HUES64 (cell line): ENCODE results near the gene CENPX.
A peak's percentile ranks its signal among the peaks of the same experiment; 100 is the strongest.

ENCODE experiments used
- H3K27ac ChIP-seq: 2 replicates; pipeline ENCODE4 v1.7.0; 2013; ENCODE audit warnings: low read depth, low read length, inconsistent platforms
- H3K27me3 ChIP-seq: 2 replicates; pipeline ENCODE4 v1.6.1; 2013; ENCODE audit warnings: mild to moderate bottlenecking, low read length; ENCODE audit not compliant: insufficient read depth
- H3K36me3 ChIP-seq: 2 replicates; pipeline ENCODE4 v1.6.1; 2013; ENCODE audit warnings: mild to moderate bottlenecking, low read length; ENCODE audit not compliant: insufficient read depth
- H3K4me1 ChIP-seq: 2 replicates; pipeline ENCODE4 v1.6.1; 2013; ENCODE audit warnings: mild to moderate bottlenecking, low read length, moderate library complexity; ENCODE audit not compliant: insufficient read depth
- H3K4me3 ChIP-seq: 2 replicates; pipeline ENCODE4 v1.5.1; 2013; ENCODE audit warnings: mild to moderate bottlenecking, low read length, moderate library complexity
- H3K9ac ChIP-seq: 2 replicates; pipeline ENCODE4 v1.6.1; 2013; ENCODE audit warnings: mild to moderate bottlenecking, low read depth, low read length
- H3K9me3 ChIP-seq: 2 replicates; pipeline ENCODE4 v1.6.1; 2013; ENCODE audit warnings: low read depth, low read length; ENCODE audit not compliant: insufficient read depth
- WGBS: fragments of 150-250, 120-280 bp; methylation state at CpG from one replicate; pipeline ENCODE4 v1.1.7; 2013; ENCODE audit warnings: missing lambda C conversion rate; 5-methylcytosine and 5-hydroxymethylcytosine counted together

CENPX gene

DNA sequence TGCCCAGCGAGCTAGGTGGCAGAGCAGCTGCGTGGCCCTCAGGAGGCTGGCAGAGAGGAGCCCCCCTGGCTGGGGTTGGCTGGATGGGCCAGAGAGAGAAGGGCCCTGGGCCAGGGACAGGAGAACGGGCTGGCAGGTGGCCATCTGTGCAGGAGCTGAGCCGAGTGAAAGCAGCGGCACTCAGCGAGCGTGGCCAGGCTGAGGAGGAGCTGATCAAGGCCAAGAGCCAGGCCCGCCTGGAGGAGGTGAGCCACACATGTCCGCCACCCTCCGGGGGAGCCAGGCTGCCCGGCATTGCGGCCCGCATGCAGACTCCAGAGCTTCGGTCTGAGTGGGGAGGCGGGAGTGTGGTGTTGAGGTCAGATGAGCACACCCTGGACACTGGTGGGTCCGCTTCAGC lies 6.7 kb upstream of the CENPX start:
- Histone ChIP-seq H3K9ac (no peak overlapping the region), H3K4me3 (no peak overlapping the region), H3K9me3 (no peaks in the 10 kb centered on the region), H3K27me3 (0 out of 2 replicates have a peak, but pooled peaks cover under 1% of the 10 kb centered on the region), H3K36me3 (no peaks in the 10 kb centered on the region), H3K27ac (no peak overlapping the region), H3K4me1 (0 out of 2 replicates have a peak, but pooled peaks cover 5% of the 10 kb centered on the region)
- 94% methylated on average over 16 of the region's 16 CpGs for WGBS

DNA sequence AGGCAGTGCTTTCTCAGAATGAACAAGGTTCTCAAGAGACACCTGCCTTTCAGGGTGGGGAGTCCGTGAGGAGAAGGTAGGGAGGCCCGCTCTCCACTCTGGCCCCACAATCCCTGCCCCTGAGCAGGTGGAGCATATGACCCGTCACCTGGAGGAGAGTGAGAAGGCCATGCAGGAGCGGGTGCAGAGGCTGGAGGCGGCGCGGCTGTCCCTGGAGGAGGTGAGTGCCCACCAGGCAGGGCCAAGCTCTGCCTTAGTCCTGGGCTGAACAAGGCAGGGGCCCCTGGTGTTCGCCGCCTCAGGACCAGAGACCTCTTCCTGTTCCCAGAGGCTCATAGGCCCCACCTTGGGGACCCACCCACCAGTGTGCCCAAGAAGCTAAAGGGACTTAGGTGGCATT lies 6.3 kb upstream of the CENPX start:
- H3K36me3 ChIP-seq = no peaks in the 10 kb centered on the region
- 94% methylated on average over 9 of the region's 9 CpGs for WGBS
- H3K4me3 ChIP-seq = no peak overlapping the region
- 0 out of 2 replicates have a peak, but pooled peaks cover 5% of the 10 kb centered on the region for H3K4me1 ChIP-seq
- no peaks in the 10 kb centered on the region for H3K9me3 ChIP-seq
- no peak overlapping the region for H3K27ac ChIP-seq
- H3K27me3 ChIP-seq = 0 out of 2 replicates have a peak, but pooled peaks cover 4% of the 10 kb centered on the region
- no peak overlapping the region for H3K9ac ChIP-seq

DNA sequence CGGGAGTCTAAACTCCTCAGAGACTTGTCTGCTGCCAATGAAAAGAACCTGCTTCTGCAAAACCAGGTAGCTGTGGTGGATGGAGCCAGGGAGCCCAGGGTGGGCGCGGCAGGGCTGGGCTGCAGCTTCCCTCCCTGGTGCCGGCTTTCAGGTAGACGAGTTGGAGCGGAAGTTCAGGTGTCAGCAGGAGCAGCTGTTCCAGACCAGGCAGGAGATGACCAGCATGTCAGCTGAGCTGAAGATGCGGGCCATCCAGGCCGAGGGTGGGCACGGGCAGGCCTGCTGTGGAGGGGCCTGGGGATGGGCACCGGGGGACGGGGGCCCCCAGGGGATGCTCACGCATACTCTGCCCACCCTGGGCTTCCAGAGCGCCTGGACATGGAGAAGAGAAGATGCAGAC lies 5.6 kb upstream of the CENPX start:
- Histone ChIP-seq H3K27me3 (0 out of 2 replicates have a peak, but pooled peaks cover 6% of the 10 kb centered on the region), H3K4me3 (no peak overlapping the region), H3K27ac (no peak overlapping the region), H3K9me3 (no peaks in the 10 kb centered on the region), H3K36me3 (no peaks in the 10 kb centered on the region), H3K4me1 (0 out of 2 replicates have a peak, but pooled peaks cover 5% of the 10 kb centered on the region), H3K9ac (no peak overlapping the region)
- 97% methylated on average over 13 of the region's 13 CpGs for WGBS

DNA sequence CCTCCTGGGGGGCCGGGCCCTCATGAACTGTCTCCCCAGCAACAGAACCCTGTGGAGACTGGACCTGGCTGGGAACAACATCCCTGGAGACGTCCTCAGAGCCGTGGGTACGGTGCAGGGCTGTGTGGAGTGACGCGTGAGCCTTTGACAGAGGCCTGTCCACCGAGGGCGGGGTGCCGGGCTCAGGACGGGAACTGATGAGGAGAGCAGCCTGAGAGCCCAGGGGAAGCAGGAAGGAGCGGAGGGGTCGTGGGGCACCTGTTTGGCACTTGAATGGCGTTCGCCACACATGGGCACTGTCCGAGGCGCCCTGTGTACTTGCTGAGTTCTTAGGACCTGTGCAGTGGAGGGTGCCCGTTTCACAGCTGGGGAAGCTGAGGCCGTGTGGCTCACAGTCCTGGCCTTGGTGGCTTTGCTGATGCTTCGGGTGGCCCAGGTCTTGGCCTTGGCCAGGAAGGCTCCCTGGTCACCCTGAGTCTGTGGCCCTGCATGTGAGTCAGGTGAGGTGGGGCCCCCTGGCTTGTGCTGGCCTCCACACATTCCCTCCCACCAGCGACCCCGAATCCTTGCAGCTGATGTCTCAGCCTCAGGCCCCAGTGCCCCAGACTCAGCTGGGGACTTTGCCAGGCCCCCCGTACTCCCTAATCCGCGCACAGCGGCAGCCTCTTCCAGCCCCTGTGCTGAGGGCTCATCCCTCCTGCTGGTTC lies 2.9 kb upstream of the CENPX start:
- no peak overlapping the region for H3K27ac ChIP-seq
- peaks cover 6% of the 10 kb centered on the region; the same call in 1 of the 2 replicates for H3K4me1 ChIP-seq
- H3K36me3 ChIP-seq = no peaks in the 10 kb centered on the region
- 0 out of 2 replicates have a peak, but pooled peaks cover 6% of the 10 kb centered on the region for H3K27me3 ChIP-seq
- 93% methylated on average over 25 of the region's 25 CpGs for WGBS
- H3K9me3 ChIP-seq = no peaks in the 10 kb centered on the region
- H3K4me3 ChIP-seq = no peak overlapping the region
- no peak overlapping the region for H3K9ac ChIP-seq

DNA sequence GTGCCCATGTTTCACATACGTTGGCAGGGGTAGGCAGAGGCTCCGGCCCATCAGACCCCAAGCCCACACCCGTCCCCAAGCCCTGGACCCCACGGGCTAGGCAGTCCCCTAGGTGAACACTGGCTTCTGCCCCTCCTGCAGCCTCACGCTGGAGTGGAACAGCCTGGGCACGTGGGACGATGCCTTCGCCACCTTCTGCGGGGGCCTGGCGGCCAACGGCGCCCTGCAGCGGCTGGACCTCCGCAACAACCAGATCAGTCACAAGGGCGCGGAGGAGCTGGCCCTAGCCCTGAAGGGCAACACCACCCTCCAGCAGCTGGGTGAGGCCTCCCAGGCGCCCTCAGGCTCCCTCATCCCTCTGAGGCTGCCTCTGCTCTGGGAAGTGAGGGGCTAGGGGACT lies 2.2 kb upstream of the CENPX start:
- H3K9me3 ChIP-seq = no peaks in the 10 kb centered on the region
- peaks cover 6% of the 10 kb centered on the region; the same call in 1 of the 2 replicates for H3K4me1 ChIP-seq
- no peaks in the 10 kb centered on the region for H3K36me3 ChIP-seq
- WGBS = 92% methylated on average over 17 of the region's 17 CpGs
- H3K27me3 ChIP-seq = 0 out of 2 replicates have a peak, but pooled peaks cover 6% of the 10 kb centered on the region
- H3K9ac ChIP-seq = no peak overlapping the region; the same call in 1 of the 2 replicates
- no peak overlapping the region for H3K4me3 ChIP-seq
- no peak overlapping the region for H3K27ac ChIP-seq

DNA sequence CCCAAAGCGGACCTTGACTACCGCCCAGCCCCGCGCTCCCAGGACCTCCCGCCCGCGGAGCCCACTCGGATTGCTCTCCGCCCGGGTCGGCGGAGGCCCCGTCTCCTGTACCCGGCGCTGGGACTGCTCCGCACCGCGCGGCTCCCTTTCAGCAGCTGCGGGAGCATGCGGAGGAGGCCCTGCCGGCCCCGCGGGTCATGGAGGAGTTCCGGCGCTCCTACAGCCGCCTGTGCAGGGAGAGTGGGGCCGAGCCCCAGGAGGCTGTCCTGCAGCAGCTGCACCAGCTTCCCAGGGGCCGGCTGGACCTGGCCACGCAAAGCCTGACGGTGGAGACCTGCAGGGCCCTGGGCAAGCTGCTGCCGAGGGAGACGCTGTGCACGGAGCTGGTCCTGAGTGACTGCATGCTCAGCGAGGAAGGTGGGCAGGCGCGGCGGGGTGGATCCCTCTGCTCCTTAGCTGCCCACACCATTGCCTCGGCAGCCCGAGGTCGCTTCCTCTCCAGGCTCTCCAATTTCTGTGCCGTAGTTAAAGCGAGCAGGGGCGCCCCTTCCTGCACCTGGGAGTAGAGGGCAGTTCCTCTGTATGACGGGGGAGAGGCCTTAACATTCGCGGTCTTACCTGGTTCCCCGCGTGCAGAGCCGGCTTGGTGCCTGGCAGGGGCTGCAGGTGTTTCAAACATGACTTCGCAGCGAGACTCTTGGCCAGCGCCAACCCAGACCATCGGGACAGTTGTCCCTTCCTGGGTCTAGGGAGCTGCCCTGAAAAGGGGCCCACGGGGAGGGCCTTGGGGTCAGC lies 966 bp upstream of the CENPX start:
- Histone ChIP-seq H3K27ac (no peak overlapping the region), H3K36me3 (peaks cover 7% of the 10 kb centered on the region; the same call in 1 of the 2 replicates), H3K9ac (peak overlapping the region; percentile 79), H3K27me3 (0 out of 2 replicates have a peak, but pooled peaks cover 6% of the 10 kb centered on the region), H3K9me3 (no peaks in the 10 kb centered on the region), H3K4me3 (peak overlapping the region; percentile 82), H3K4me1 (peaks cover 6% of the 10 kb centered on the region; the same call in 1 of the 2 replicates)
- WGBS = 12% methylated on average over 55 of the region's 55 CpGs

- Histone ChIP-seq H3K36me3 (peaks cover 7% of the 10 kb centered on the region; the same call in 1 of the 2 replicates), H3K9ac (peak within 1 kb of the TSS; percentile 90), H3K4me1 (peaks cover 6% of the 10 kb centered on the region; the same call in 1 of the 2 replicates), H3K27me3 (0 out of 2 replicates have a peak, but pooled peaks cover 6% of the 10 kb centered on the region), H3K27ac (peak within 1 kb of the TSS; percentile 58; the same call in 1 of the 2 replicates), H3K9me3 (no peaks in the 10 kb centered on the region), H3K4me3 (peak within 1 kb of the TSS; percentile 97)
- under 1% methylated on average over 42 of the region's 42 CpGs for WGBS
Measured at GRCh38 chr17:82022981-82023446, 336 bp upstream of the CENPX start, which contains the start of gene LRRC45. Gene LRRC45, plus strand, starts transcription at chr17:82023305. Its CDS starts 339 bp downstream, at chr17:82023644.

DNA sequence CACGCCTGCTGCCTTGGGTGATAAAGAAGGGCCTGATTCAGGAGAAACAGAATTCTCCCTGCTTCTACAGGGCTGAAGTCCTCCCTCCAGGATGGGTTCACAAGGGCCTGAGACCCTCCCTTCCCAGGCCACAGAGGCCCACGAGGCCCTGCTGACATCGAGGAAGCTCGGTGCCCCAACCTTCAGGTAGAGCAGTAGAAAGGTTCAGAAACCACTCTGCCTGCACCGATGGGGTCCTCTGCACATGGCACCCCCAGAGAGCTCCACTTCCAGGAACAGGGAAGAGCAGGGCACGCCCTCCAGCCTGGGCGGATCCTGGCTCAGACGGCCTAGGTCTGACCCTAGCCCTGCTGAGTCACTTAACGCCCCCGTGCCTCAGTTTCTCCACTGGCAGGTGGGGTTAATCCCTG lies 773 bp downstream of the CENPX start:
- Histone ChIP-seq H3K4me3 (peak overlapping the region; percentile 97), H3K27ac (no peak overlapping the region), H3K4me1 (peaks cover 6% of the 10 kb centered on the region; the same call in 1 of the 2 replicates), H3K9me3 (no peaks in the 10 kb centered on the region), H3K27me3 (0 out of 2 replicates have a peak, but pooled peaks cover 6% of the 10 kb centered on the region), H3K36me3 (peaks cover 7% of the 10 kb centered on the region; the same call in 1 of the 2 replicates), H3K9ac (peak overlapping the region; percentile 90)
- WGBS = 21% methylated on average over 10 of the region's 10 CpGs

- H3K36me3 ChIP-seq = peaks cover 7% of the 10 kb centered on the region; the same call in 1 of the 2 replicates
- H3K27ac ChIP-seq = no peak overlapping the region
- H3K4me1 ChIP-seq = peaks cover 6% of the 10 kb centered on the region; the same call in 1 of the 2 replicates
- no peaks in the 10 kb centered on the region for H3K9me3 ChIP-seq
- peak overlapping the region; percentile 90; the same call in 1 of the 2 replicates for H3K9ac ChIP-seq
- H3K27me3 ChIP-seq = 0 out of 2 replicates have a peak, but pooled peaks cover 6% of the 10 kb centered on the region
- WGBS = 86% methylated on average over 25 of the region's 25 CpGs
- H3K4me3 ChIP-seq = peak overlapping the region; percentile 97
Measured at GRCh38 chr17:82021107-82021899, 1.4 kb downstream of the CENPX start.

DNA sequence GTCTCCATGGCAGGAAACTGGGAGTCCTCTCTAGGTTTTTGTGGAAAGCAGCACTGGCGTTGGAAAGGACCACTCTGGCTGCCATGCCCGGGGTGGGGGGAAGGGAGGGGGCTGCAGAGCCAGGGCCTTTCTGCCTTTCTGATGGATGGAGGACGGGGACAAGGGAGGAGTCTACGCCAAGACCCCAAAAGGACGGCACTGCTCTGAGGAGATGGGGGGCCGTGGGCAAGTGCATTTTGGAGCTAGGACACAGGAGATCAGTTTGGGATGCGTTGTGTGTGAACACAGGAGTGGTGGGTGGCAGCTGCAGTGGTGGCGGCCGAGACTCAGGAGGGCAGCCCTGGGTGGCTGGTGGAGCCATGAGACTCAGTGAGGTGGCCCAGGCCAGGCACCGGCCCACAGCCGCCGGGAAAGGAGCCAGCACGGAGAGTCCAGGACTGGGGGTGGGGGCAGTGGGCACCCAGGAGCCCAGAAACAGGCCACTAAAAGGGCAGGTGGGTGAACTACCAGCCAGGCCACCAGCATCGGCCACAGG lies 2.0 kb downstream of the CENPX start:
- Histone ChIP-seq H3K4me3 (no peak overlapping the region), H3K27me3 (0 out of 2 replicates have a peak, but pooled peaks cover 6% of the 10 kb centered on the region), H3K4me1 (peaks cover 6% of the 10 kb centered on the region; the same call in 1 of the 2 replicates), H3K9me3 (no peaks in the 10 kb centered on the region), H3K36me3 (peaks cover 7% of the 10 kb centered on the region; the same call in 1 of the 2 replicates), H3K27ac (no peak overlapping the region), H3K9ac (no peak overlapping the region)
- 89% methylated on average over 14 of the region's 14 CpGs for WGBS
